GM10847 (cell line): ENCODE results near the gene LYPD6B.

Experiments
- POLR2A ChIP-seq: IDR thresholded peaks from 2 replicates; pipeline ENCODE4 v1.6.1; 2011; ENCODE audit not compliant: insufficient read length; ENCODE audit errors: extremely low read depth

LYPD6B gene

DNA sequence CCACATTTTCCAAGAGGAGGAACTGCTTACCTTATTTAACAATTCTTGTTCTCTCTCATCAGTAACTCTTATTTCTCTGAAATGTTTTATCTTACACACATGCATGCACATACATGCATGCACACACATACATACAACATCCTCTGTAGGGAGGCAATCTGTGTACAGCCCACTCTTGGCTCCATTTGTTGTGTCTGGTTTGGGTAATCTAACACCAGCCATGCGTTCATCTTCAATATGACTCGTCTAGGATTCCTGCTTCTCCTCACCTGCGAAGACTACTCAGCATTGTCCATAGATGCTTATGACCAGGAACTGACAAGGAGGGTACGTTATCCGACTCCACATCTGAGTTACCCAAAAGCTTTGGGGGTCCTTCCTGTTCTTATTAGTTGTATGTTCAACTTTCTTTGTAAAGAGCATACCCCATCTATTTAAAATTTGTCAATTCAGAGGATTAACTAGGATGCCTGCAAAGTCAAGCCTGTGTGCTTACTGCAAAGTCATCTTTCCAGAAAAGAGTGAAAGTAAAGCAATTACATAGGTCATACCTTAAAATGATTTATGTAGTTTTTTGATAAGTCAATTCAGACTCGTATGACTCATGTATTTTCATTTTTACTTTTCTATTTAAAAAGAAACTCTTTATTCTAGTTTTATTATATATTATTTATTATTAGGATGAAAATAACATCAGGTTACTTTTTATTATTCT is 18.2 kb downstream of the LYPD6B start:
- TF ChIP-seq POLR2A, result no peak

DNA sequence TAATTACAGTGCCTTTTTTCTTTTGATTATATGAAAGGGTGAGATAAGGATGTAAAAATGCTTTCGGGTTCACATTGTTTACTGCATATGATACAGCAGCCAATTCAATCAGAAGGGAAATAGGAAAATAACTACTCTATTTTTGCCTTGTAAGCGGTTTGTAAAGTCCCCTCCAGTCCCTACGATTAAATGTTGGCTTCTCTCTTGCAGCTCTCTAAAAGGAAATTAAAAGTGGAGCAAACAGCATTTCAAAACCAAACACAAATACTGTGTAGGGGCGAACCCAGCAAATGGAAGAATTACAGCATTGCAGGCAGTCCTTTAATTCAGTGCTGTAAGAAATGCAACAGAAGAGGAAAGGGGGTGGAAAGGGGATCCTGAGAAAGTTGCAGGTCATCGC is 18.9 kb downstream of the LYPD6B start:
- TF ChIP-seq POLR2A, result no peak

DNA sequence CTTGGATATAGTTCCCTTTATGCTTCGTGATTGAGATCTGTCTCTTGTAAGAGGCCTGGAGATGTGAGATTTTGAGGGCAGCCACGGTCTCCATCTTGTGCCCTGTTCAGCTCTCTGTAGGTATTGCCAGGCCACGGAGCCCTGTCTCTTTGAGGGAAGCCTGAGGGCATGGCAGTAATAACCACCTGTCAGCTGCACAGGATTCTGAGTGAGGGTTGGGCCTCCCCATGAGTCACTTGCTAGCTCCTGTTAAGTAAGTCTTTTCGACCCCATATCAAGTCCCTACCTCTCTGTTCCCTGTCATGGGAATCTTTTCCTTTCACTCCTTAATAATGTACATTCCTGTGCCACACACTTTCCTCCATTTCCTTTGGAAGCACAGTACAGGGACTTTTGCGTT is 20.4 kb downstream of the LYPD6B start:
- no peak for TF ChIP-seq POLR2A

DNA sequence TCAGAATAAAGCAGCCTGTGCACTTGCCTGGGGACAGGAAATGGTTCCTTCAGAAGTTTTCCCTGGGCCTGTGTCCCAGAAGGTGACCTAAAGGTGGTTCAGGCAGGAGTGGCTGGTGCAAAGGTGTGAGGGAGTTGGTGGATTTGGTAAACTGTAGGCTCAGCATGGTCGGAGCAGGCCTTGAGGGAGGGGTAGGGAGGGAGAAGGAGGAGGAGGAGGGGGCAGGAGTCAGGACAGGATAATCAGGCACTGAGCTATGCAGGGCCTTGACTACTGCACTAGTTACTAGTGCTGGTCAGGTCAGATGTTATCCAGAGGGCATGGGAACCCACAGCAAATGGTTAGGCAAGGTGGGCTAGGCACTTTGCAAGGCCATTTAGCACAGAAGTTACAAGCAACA is 21.3 kb downstream of the LYPD6B start:
- TF ChIP-seq POLR2A, result no peak

DNA sequence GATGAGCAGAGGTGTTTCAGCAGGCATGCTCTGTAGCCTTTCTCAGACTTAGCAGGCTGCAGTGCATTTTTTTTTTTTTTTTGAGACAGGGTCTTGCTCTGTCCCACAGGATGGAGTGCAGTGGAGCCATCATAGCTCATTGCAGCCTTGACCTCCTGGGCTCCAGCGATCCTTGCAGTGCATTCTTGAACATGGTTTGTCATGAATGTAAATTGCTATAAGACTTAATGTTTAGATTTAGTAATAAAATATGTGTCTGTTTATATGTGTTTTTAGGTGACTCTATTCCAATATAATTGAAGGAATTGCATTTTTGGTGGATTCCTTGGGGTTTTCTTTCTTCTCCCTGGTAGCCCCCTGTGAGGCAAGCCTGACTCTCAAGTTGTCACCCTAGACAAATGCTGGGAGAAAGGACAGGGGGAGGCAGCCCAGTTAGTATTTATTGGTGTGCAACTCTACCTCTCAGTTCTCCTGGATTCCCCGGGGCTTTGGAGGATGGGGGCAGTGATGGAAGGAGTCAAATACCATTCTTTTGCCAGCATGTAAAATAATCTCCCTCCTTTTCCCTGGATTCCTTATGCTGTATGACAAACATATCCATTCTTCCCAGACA is 22.7 kb downstream of the LYPD6B start:
- TF ChIP-seq POLR2A, result no peak

DNA sequence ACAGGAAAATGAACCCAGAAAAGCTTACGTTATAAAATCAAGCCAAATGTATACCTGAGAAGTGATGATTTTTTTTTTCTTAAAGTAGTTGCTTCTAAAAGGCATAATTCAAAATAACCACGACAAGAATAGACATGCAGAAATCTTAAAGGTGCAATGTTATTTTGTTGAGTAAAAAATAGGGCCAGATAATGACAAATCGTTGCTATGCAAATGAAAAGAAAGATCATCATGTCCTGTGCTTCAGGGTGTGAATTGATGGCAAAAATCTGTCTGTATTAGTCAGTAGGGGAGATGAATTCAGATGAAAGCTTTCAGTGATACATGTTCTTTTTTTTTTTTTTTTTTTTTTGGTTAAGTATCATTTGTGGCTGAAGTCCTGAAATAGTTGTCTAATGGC is 24.0 kb downstream of the LYPD6B start:
- TF ChIP-seq POLR2A, result no peak

DNA sequence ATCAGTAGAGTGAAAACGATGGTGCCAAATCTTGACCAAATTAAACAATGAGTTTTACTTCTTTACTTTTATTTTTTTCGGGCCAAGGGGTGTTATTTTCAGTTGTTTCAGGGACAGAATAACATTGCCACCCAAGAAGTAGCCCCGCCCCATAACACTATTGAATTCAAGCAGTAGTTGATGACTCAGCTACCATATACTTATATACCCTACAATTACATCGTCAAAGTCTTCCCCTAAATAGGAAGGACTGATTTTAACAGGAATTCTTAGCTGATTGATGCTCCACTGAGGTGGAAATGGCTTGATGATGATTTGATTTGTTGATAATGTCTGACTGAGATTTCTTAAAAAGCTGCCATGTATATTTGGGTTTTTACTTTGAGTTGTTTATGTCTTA is 24.7 kb downstream of the LYPD6B start:
- TF ChIP-seq POLR2A, result no peak

DNA sequence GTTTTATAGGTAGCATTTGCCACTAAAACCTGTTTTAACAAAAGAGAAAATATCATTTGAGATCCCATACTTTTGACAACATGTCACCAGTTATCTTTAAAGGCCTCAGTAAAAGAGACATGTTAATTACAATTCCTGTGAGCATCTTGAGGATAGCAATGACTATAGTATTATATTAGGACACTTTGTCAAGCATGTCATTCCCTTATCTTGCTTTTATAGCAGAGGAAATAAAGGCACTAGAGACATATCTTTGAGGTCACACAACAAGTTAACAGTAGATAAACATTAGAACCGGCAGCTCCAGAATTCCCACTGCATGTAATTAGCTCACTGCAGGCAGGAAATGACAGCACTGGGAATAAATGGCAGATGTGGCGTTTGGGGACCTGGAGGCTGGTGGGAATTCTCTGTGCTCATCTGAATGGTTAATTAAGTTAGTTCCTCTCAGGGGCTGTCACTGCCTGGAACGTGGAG is 25.9 kb downstream of the LYPD6B start:
- no peak for TF ChIP-seq POLR2A

DNA sequence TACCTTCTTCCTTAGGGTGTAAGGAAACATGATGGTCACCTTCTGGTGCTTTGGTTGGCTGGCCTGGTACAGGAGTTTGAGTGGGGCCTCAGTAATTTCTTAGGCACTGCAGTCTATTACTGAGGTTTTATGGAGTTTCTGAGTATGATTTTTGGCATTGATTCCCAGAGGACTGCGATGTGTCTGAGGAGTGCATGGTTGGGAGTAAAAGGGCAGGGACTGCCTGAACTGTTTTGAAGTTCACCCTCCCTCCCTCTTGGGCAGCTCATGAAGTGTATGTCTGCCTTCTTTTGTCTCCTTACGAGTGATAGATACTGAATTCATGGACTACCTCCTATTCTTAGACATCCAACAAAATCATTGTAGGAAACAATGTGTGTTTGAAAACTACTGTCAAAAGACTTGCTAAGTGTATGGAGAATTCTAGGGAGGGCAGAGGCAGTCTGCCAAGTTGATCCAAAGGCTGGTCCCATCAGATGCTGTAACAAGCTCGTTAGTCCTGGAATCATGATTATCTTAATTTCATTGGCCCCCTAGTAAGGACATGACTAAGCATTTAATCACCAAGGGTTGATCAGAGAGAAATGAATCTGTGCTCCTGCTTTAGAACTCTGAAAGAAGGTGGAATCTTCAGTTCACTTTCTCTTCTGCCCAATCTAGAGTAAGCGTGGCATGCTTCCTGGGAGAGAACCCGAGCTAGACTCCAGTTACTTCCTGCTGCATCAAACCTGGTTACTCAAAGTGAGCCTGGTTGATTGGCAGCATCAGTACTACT is 26.5 kb downstream of the LYPD6B start:
- TF ChIP-seq POLR2A, result no peak

DNA sequence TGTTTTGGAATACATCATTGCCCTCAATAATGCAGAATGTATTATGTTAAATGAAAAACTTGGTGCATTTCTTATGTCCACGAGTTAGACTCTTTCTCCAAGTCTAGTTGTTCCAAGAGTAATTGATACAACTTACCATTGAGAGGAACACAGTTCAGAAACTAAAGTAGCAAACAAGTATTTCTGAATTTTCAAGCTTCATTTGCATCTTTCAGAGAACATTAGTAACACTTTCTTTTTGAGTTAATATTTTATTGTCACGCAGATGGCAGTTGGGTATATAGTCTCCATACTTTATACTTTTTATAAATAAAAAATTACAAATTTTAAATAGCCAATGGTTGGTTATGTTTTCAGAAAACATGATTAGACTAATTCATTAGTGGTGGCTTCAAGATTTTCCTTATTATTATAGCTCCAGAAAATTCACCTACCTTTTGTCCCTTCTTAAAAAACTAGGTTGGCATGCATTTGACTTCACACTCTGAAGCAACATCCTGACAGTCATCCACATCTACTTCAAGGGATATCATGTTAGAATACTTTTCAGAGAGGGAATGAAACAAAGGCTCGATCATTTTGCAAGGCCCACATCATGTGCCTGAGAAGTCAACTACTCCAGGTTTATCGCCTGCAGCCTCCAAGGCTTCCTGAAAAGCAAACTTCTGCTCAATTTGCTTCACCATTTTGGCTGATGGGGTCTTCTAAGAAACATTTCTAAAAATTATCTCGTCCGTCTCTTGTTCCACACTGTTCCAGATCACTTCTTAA is 29.9 kb downstream of the LYPD6B start:
- TF ChIP-seq POLR2A, result no peak

DNA sequence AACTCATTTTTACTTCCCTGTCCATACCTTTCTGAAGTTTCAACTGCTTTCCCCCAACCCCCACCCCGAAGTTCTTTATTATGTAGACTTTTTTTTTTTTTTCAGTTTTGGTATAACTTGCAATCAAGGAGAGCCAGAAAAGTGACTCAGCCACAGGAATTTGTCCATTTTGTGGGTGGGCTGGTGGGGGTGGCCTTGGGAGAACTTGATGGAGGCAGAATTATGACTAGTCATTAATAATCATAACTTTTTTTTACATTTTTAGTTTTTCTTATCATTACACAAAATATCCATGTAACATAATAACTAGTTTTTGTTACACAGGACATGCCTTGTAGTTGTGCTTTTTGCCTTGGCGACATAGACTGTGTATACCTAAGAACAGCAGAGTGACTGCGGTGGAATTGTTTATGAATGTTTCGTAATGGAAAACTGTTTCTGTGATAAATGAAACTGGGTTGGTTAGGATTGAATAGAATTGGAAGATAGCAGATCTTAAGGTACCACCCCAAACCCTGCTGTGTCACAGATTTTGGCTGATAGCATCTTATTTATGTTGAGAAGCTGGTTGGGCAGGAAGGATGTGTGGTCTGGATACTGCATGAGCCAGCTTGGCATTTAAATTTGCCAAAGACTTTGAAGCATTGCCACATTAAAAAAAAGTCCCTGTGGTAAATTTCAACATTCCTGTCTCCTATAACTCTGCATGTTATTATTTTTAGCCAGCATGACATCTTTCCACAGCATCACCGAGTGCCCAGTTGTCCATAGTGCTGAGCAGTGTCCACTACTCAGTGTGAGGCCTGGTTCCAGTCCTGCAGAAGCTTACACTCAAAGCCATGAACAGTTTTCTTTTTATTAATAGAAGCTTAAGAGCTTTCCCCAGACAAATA is 30.7 kb downstream of the LYPD6B start:
- TF ChIP-seq POLR2A, result no peak

DNA sequence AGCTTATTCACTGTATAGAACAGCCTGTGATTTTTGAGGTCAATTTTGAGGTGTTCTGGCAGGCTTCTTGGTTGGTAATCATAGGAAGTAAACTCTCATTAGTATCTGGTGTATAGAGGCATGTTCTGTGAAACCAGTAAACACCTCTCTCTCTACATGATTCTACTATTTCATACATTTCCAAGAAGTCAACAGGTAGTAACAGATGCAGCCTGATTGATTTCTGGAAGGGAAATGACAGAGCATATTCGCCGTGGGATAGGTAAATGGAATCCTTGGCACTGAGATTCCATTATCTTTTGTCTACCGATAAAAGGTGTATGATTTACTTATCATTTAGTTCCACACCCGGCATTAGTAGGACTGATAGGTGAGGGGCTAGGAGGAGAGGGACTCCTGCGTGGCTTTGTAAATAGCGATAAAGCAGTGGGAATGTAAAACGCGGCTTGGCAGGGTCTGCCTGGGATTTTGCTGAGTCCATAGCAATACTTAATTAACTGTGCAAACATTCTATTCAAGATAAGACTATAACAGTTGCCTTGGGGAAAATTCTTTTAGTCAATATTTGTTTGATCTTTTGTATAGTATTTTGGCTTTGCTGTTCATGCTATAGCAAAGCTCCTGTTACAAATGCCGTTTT is 32.3 kb downstream of the LYPD6B start:
- TF ChIP-seq POLR2A, result no peak

DNA sequence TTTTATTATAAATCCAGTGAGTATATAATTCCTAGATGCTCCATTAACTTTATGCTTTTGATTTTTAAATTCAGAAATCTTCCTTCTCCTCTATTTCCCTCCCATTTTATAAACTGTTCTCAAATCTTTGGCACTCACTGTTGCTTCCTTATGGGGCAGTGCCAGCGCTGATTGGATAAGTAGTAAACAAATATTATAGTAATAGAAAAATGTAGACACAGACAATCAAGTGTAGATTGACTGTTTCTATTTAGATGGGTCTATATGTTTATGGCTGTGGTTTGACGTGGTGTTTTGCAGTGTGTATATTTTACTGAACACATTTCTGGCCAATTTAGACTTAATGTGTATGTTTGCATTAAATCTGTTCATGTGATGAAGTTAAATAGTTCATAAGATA is 36.6 kb downstream of the LYPD6B start:
- no peak for TF ChIP-seq POLR2A

DNA sequence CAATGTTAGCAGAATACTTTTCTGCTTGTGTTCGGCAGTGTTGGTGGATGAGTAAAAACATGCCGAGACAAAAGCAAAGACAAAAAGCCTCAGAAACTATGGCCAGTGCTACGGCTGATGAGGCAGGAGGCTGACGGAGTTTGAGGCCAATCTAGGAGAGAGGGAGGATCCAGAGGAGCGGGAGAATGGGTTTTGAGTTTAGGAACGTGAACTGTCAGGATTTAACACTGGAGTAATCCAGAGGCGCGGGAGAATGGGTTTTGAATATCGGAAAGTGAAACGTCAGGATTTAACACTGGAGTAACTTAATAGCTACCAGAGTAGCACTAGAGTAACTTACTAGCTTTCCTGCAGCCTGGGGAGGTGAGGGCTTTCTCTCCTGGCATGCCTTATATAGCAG is 37.4 kb downstream of the LYPD6B start:
- no peak for TF ChIP-seq POLR2A
